SK-N-SH (cell line): ENCODE measurements around the gene CFTR.

Source experiments
- RFX5 ChIP-seq: IDR thresholded peaks from 2 replicates; pipeline ENCODE4 v1.6.1; 2012; ENCODE audit warnings: mild to moderate bottlenecking, improper control_type of control experiment, low read length
- SIN3A ChIP-seq: IDR thresholded peaks from 2 replicates; pipeline ENCODE4 v1.6.1; 2012; ENCODE audit warnings: low read depth, mild to moderate bottlenecking, low read length, moderate library complexity, borderline replicate concordance
- TAF1 ChIP-seq: IDR thresholded peaks from 2 replicates; pipeline ENCODE4 v1.6.1; 2012; ENCODE audit warnings: low read depth, mild to moderate bottlenecking, low read length, moderate library complexity, borderline replicate concordance
- TF ChIP-seq, protein P1 (sequence below): fragments of 200-600 bp; sonication (generic); IDR thresholded peaks from 2 replicates; pipeline ENCODE4 v1.6.1; 2017; ENCODE audit warnings: antibody characterized with exemption, mild to moderate bottlenecking, moderate library complexity
- TF ChIP-seq, protein P2 (sequence below): IDR thresholded peaks from 2 replicates; pipeline ENCODE4 v1.4.0; 2012; ENCODE audit warnings: low read depth
- TF ChIP-seq, protein P3 (sequence below): fragments of 150-350 bp; IDR thresholded peaks from 2 replicates; pipeline ENCODE4 v1.6.1; 2017; ENCODE audit warnings: antibody characterized with exemption, low read length, low read depth, borderline replicate concordance

DNA sequence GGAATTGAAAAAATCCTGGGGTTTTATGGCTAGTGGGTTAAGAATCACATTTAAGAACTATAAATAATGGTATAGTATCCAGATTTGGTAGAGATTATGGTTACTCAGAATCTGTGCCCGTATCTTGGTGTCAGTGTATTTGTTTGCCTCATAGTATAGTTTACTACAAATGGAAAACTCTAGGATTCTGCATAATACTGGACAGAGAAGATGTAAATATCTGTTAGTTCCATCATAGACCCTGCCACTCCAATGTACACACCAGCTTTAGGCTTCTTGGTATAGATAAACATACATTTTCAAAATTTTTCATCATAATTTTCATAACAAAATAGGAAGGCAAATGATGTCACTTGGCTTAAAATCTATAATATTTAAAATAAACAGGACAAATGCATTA is 108.1 kb downstream of the CFTR start:
- TF ChIP-seq SIN3A = no peak
- TF ChIP-seq, protein P1, sequence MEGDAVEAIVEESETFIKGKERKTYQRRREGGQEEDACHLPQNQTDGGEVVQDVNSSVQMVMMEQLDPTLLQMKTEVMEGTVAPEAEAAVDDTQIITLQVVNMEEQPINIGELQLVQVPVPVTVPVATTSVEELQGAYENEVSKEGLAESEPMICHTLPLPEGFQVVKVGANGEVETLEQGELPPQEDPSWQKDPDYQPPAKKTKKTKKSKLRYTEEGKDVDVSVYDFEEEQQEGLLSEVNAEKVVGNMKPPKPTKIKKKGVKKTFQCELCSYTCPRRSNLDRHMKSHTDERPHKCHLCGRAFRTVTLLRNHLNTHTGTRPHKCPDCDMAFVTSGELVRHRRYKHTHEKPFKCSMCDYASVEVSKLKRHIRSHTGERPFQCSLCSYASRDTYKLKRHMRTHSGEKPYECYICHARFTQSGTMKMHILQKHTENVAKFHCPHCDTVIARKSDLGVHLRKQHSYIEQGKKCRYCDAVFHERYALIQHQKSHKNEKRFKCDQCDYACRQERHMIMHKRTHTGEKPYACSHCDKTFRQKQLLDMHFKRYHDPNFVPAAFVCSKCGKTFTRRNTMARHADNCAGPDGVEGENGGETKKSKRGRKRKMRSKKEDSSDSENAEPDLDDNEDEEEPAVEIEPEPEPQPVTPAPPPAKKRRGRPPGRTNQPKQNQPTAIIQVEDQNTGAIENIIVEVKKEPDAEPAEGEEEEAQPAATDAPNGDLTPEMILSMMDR = no peak
- TF ChIP-seq, protein P2, sequence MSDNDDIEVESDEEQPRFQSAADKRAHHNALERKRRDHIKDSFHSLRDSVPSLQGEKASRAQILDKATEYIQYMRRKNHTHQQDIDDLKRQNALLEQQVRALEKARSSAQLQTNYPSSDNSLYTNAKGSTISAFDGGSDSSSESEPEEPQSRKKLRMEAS = no peak
- TF ChIP-seq RFX5 = no peak
- TF ChIP-seq TAF1 = no peak
- TF ChIP-seq, protein P3, sequence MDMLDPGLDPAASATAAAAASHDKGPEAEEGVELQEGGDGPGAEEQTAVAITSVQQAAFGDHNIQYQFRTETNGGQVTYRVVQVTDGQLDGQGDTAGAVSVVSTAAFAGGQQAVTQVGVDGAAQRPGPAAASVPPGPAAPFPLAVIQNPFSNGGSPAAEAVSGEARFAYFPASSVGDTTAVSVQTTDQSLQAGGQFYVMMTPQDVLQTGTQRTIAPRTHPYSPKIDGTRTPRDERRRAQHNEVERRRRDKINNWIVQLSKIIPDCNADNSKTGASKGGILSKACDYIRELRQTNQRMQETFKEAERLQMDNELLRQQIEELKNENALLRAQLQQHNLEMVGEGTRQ = no peak
